Cardiac muscle cell (in vitro differentiated cells and primary cell): Measurements from ENCODE around the gene KCNC3. TPM values are rescaled to one million over a fixed set of nuclear protein-coding genes. Genes with fewer than 3 reads are reported as not detected.

Experiments used
- DNase-seq, 2 donors: peaks; one replicate each; pipeline versions ENCODE4 v3.0.0 to v3.0.0-alpha.2; 2010 to 2017; ENCODE audit warnings: low read depth in 1 of 2, low spot score in 1 of 2
- H3K27ac ChIP-seq: fragments of 200-600 bp; sonication (generic); 2 replicates; pipeline ENCODE4 v1.5.1; 2016
- H3K27me3 ChIP-seq: fragments of 200-600 bp; sonication (generic); 2 replicates; pipeline ENCODE4 v1.6.0; 2016; ENCODE audit warnings: control low read depth
- H3K36me3 ChIP-seq: fragments of 200-600 bp; sonication (generic); 2 replicates; pipeline ENCODE4 v1.5.1; 2016; ENCODE audit warnings: control low read depth
- H3K4me1 ChIP-seq: fragments of 200-600 bp; sonication (generic); 2 replicates; pipeline ENCODE4 v1.8.1; 2017; ENCODE audit warnings: low read depth, mild to moderate bottlenecking, mixed run types
- H3K4me3 ChIP-seq: fragments of 200-600 bp; sonication (generic); 2 replicates; pipeline ENCODE4 v1.5.1; 2016; ENCODE audit warnings: mild to moderate bottlenecking
- H3K9me3 ChIP-seq: fragments of 200-600 bp; sonication (generic); 2 replicates; pipeline ENCODE4 v1.5.1; 2017; ENCODE audit warnings: low read depth, mild to moderate bottlenecking, control low read depth
- polyA plus RNA-seq: library from polyadenylated mRNA; unstranded; fragments of >200 nt; fragmentation: Nextera tagmentation; extraction: Ambion mirVana; gene quantifications from 2 replicates; pipeline ENCODE4 v1.2.1, GENCODE V29; 2016
- total RNA-seq: library from RNA; depleted of rRNA; stranded (reverse); fragments of >200 nt; gene quantifications from 2 replicates; pipeline ENCODE4 v1.2.3, GENCODE V29; 2016
- TF ChIP-seq, protein P1 (sequence below): IDR thresholded peaks from 2 replicates; pipeline ENCODE4 v1.5.1; 2012; ENCODE audit warnings: low read depth, mild to moderate bottlenecking, low read length

The KCNC3 gene
- total and polyA plus RNA-seq, 2 experiments from 2014 or later = 6.9 to 8.2 TPM

DNA sequence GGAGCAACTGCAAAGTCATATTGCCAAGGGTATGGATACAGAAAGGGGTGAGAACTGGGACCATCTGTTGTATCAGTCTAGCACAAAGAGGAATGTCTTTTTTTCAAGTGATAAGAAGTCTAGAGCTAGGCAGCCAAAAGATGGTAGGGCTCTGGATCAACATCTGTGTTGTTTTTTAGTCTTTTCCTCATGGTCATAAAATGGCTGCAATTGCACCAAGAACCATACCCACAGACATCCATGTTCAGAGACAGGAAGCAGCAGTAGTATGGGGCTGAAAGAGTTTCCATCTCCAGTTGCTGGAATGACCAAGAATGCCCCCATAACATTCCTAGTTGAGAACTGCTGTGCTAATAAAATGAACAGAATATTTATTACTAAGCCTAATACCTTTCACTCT is 25.6 kb downstream of the KCNC3 start:
- Histone ChIP-seq H3K4me1 (no peaks in the 10 kb centered on the region), H3K9me3 (no peaks in the 10 kb centered on the region), H3K27ac (no peak overlapping the region), H3K4me3 (no peak overlapping the region), H3K27me3 (no peaks in the 10 kb centered on the region), H3K36me3 (no peaks in the 10 kb centered on the region)
- no peak for DNase-seq
- TF ChIP-seq, protein P1, sequence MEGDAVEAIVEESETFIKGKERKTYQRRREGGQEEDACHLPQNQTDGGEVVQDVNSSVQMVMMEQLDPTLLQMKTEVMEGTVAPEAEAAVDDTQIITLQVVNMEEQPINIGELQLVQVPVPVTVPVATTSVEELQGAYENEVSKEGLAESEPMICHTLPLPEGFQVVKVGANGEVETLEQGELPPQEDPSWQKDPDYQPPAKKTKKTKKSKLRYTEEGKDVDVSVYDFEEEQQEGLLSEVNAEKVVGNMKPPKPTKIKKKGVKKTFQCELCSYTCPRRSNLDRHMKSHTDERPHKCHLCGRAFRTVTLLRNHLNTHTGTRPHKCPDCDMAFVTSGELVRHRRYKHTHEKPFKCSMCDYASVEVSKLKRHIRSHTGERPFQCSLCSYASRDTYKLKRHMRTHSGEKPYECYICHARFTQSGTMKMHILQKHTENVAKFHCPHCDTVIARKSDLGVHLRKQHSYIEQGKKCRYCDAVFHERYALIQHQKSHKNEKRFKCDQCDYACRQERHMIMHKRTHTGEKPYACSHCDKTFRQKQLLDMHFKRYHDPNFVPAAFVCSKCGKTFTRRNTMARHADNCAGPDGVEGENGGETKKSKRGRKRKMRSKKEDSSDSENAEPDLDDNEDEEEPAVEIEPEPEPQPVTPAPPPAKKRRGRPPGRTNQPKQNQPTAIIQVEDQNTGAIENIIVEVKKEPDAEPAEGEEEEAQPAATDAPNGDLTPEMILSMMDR = no peak

GRCh38 chr19:50301607-50301971 is 27.6 kb downstream of the KCNC3 start:
- H3K36me3 ChIP-seq = no peaks in the 10 kb centered on the region
- no peaks in the 10 kb centered on the region for H3K27me3 ChIP-seq
- H3K4me3 ChIP-seq = no peak overlapping the region
- TF ChIP-seq, protein P1 = no peak
- no peaks in the 10 kb centered on the region for H3K4me1 ChIP-seq
- DNase-seq = no peak
- no peaks in the 10 kb centered on the region for H3K9me3 ChIP-seq
- H3K27ac ChIP-seq = no peak overlapping the region

- peak in 1 of 2 donors; percentile 70 for DNase-seq
- no peak overlapping the region for H3K27ac ChIP-seq
- H3K4me3 ChIP-seq = no peak overlapping the region
- no peaks in the 10 kb centered on the region for H3K4me1 ChIP-seq
- TF ChIP-seq, protein P1 = no peak
- H3K9me3 ChIP-seq = no peaks in the 10 kb centered on the region
- no peaks in the 10 kb centered on the region for H3K27me3 ChIP-seq
- no peaks in the 10 kb centered on the region for H3K36me3 ChIP-seq
Observed at GRCh38 chr19:50300814-50301606, 28.2 kb downstream of the KCNC3 start.

DNA sequence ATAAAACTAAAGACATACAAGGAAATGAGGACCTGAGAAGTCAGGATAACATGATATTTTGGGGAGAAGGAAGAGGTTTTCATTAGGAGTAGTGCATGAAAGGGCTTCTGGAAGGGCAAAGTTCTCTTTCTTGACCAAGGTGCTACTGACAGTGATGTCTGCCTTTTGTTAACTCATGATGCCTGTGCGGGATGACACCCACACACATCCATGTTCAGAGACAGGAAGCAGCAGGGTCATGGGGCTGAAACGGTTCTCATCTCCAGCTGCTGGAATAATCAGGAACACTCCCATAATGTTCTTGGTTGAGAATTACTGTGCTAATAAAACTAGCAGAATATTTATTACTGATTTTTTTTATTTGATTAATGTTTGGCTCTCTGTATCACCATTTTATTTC is 29.1 kb downstream of the KCNC3 start:
- no peak overlapping the region for H3K4me3 ChIP-seq
- H3K9me3 ChIP-seq = no peaks in the 10 kb centered on the region
- no peaks in the 10 kb centered on the region for H3K27me3 ChIP-seq
- no peak overlapping the region for H3K27ac ChIP-seq
- no peaks in the 10 kb centered on the region for H3K36me3 ChIP-seq
- no peak for DNase-seq
- H3K4me1 ChIP-seq = no peaks in the 10 kb centered on the region
- TF ChIP-seq, protein P1 = no peak

- Histone ChIP-seq H3K4me1 (no peaks in the 10 kb centered on the region), H3K27me3 (no peaks in the 10 kb centered on the region), H3K27ac (no peak overlapping the region), H3K9me3 (no peaks in the 10 kb centered on the region), H3K36me3 (no peaks in the 10 kb centered on the region), H3K4me3 (no peak overlapping the region)
- TF ChIP-seq, protein P1 = no peak
- no peak for DNase-seq
Observed at GRCh38 chr19:50293263-50294004, 35.7 kb downstream of the KCNC3 start.
